Measurements from ENCODE around the gene TASL. TPM values are rescaled to one million over a fixed set of nuclear protein-coding genes. Genes with fewer than 3 reads are reported as not detected.
A peak's percentile ranks its signal among the peaks of the same experiment; 100 is the strongest.

The TASL gene
- total and polyA plus RNA-seq, 10 donors: 6.5 to 23.4 (median 11.2) TPM

DNA sequence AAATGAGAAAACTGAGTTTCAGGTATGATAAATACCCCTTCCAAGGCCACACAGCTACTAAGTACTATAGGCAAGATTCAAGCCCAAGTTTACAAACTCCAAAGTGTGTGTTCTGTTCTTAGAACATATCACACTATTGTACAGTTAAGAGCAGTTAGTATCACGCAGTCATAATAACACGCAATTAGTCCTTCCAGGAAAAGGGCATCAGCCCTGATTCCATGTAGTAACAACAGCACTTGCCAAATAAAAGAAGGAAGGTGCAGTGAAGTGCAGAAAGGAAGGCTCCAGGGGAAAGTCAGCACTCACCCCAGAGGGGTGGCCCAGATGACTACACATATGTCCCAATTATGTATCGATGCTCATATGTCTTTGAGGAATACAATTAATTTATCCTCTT is 4.4 kb downstream of the TASL start:
- no peak for DNase-seq
- Histone ChIP-seq H3K4me1 (peaks cover 0 to 70% (median 7%) of the 10 kb centered on the region in 6 donors), H3K36me3 (no peaks in the 10 kb centered on the region), H3K9me3 (no peaks in the 10 kb centered on the region), H3K27me3 (replicated peaks in 1 of 7) (no peaks in the 10 kb centered on the region), H3K4me3 (peak overlapping the region in 2 of 8 donors; percentile 5 to 40), H3K27ac (peak overlapping the region in 3 of 8 donors; percentile 13 to 36 (median 18))
- TF ChIP-seq, protein P1, sequence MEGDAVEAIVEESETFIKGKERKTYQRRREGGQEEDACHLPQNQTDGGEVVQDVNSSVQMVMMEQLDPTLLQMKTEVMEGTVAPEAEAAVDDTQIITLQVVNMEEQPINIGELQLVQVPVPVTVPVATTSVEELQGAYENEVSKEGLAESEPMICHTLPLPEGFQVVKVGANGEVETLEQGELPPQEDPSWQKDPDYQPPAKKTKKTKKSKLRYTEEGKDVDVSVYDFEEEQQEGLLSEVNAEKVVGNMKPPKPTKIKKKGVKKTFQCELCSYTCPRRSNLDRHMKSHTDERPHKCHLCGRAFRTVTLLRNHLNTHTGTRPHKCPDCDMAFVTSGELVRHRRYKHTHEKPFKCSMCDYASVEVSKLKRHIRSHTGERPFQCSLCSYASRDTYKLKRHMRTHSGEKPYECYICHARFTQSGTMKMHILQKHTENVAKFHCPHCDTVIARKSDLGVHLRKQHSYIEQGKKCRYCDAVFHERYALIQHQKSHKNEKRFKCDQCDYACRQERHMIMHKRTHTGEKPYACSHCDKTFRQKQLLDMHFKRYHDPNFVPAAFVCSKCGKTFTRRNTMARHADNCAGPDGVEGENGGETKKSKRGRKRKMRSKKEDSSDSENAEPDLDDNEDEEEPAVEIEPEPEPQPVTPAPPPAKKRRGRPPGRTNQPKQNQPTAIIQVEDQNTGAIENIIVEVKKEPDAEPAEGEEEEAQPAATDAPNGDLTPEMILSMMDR (IDR thresholded peaks at IDR 0.05 in 8 of 11, conservative IDR thresholded peaks at IDR 0.05 in 3 of 11): no peak
- no peak for TF ChIP-seq POLR2AphosphoS5 (IDR thresholded peaks at IDR 0.05)
- no peak for TF ChIP-seq POLR2A (IDR thresholded peaks at IDR 0.05)
- WGBS, 5 donors: 43 to 73% (median 51%) methylated on average over 3 of the region's 3 CpGs
- intact Hi-C loops (cut with DNase I; ENCODE audit: low total_unique reads): no loop called here

DNA sequence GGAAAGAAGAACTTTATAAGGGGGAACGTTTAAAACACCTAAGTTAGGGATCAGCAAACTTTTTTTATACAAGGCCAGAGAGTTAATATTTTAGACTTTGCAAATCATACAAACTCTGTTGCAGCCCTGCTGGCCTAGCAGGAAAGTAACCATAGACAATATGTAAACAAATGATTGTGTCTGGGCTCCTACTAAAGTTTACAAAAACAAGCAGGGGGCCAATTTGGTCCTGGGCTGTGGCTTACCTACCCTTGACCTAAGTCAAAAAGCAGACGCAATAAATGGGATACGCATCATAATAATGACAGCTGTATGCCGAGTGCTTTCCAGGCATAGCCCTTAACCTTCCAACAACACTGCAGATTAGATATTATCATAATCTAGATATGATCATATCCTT is 4.9 kb downstream of the TASL start:
- H3K36me3 ChIP-seq: no peaks in the 10 kb centered on the region
- WGBS, 5 donors: 39 to 58% (median 52%) methylated on average over 4 of the region's 4 CpGs
- H3K9me3 ChIP-seq: no peaks in the 10 kb centered on the region
- no peak for DNase-seq
- no peaks in the 10 kb centered on the region for H3K27me3 ChIP-seq (replicated peaks in 1 of 7)
- H3K4me3 ChIP-seq: peak overlapping the region in 1 of 8 donors; percentile 40
- intact Hi-C loops (cut with DNase I; ENCODE audit: low total_unique reads): no loop called here
- peak overlapping the region in 3 of 8 donors; percentile 13 to 36 (median 18) for H3K27ac ChIP-seq
- TF ChIP-seq POLR2A (IDR thresholded peaks at IDR 0.05) (no peak), POLR2AphosphoS5 (IDR thresholded peaks at IDR 0.05) (no peak)
- H3K4me1 ChIP-seq: peaks cover 0 to 72% (median 8%) of the 10 kb centered on the region in 6 donors

DNA sequence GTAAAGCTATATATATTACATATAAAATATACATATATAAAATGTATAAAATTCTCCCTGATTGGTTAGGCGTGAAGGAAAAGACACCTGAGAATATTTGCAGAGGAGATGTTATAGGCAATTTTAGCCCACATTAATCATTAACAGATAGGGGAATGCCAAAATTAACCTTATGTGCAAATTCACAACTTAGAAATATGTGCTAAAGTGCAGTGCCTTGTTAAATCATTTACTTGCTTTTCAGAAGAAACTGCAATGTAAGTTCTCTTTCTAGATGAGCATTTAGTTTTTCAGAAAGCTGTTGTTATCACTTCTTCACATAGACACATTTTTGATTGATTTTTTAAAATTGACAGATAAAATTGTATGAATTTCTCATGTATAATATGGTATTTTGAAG is 5.6 kb downstream of the TASL start:
- Histone ChIP-seq H3K4me1 (peaks cover 0 to 76% (median 8%) of the 10 kb centered on the region in 6 donors), H3K27ac (no peak overlapping the region), H3K36me3 (no peaks in the 10 kb centered on the region), H3K9me3 (no peaks in the 10 kb centered on the region), H3K27me3 (replicated peaks in 1 of 7) (no peaks in the 10 kb centered on the region), H3K4me3 (no peak overlapping the region)
- intact Hi-C loops (cut with DNase I; ENCODE audit: low total_unique reads): no loop called here
- TF ChIP-seq POLR2AphosphoS5 (IDR thresholded peaks at IDR 0.05) (no peak), POLR2A (IDR thresholded peaks at IDR 0.05) (no peak)
- TF ChIP-seq, protein P1 (IDR thresholded peaks at IDR 0.05 in 8 of 11, conservative IDR thresholded peaks at IDR 0.05 in 3 of 11): no peak
- no peak for DNase-seq
- 56 to 80% (median 66%) methylated on average over 1 of the region's 1 CpG for WGBS, 5 donors

DNA sequence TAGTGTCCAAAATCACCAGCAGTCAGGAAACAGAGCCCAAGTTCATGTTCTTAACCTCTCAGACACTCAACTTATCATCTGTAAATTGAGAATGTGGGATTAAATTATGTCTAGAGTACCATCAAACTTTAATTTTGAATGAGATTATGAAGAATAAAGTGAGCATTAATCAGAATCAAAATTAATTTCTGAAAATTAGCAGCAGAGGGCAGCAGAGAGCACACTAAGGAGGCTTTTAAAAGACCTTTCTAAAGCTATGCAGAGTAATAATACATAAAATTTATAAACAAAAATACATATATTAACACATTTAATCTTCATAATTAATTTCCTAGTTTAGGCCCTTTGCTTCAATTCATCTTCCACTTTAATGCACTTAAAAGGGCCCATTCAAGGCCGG is 7.1 kb downstream of the TASL start:
- Histone ChIP-seq H3K27me3 (replicated peaks in 1 of 7) (no peaks in the 10 kb centered on the region), H3K4me1 (peaks cover 0 to 72% (median 8%) of the 10 kb centered on the region in 6 donors), H3K36me3 (no peaks in the 10 kb centered on the region), H3K9me3 (no peaks in the 10 kb centered on the region), H3K4me3 (no peak overlapping the region), H3K27ac (no peak overlapping the region)
- TF ChIP-seq, protein P1 (IDR thresholded peaks at IDR 0.05 in 8 of 11, conservative IDR thresholded peaks at IDR 0.05 in 3 of 11): peak in 10 of 11 experiments; percentile 35 to 63 (median 46)
- TF ChIP-seq POLR2AphosphoS5 (IDR thresholded peaks at IDR 0.05): no peak
- no peak for TF ChIP-seq POLR2A (IDR thresholded peaks at IDR 0.05)
- intact Hi-C loops (cut with DNase I; ENCODE audit: low total_unique reads): no loop called here
- 61 to 94% (median 71%) methylated on average over 1 of the region's 1 CpG for WGBS, 5 donors
- no peak for DNase-seq

Data from spleen (tissue), 11 donors.